Fibroblast of lung (primary cell): Measurements from ENCODE around the gene NPHP4. TPM values are rescaled to one million over a fixed set of nuclear protein-coding genes. Genes with fewer than 3 reads are reported as not detected.

ENCODE experiments used
- DNase-seq, 2 donors: peaks; one replicate each; pipeline versions ENCODE4 v3.0.0 to v3.0.0-alpha.2; 2010; ENCODE audit warnings: low read depth in 2 of 2
- H2AFZ ChIP-seq: 2 replicates; pipeline ENCODE4 v1.5.1; 2012; ENCODE audit warnings: low read length, control low read depth, inconsistent platforms
- H3K27ac ChIP-seq: 2 replicates; pipeline ENCODE4 v1.5.1; 2011; ENCODE audit warnings: low read length, control low read depth; ENCODE audit not compliant: insufficient read depth
- H3K27me3 ChIP-seq: 2 replicates; pipeline ENCODE4 v1.5.1; 2011; ENCODE audit warnings: mild to moderate bottlenecking, low read length; ENCODE audit not compliant: control insufficient read depth, insufficient read depth
- H3K36me3 ChIP-seq: 2 replicates; pipeline ENCODE4 v1.5.1; 2011; ENCODE audit warnings: low read length; ENCODE audit not compliant: control insufficient read depth, insufficient read depth
- H3K4me1 ChIP-seq: 2 replicates; pipeline ENCODE4 v1.5.1; 2011; ENCODE audit warnings: low read length; ENCODE audit not compliant: control insufficient read depth, insufficient read depth; ENCODE audit errors: extremely low read depth
- H3K4me2 ChIP-seq: 2 replicates; pipeline ENCODE4 v1.5.1; 2011; ENCODE audit warnings: low read length, control low read depth; ENCODE audit not compliant: insufficient read depth; ENCODE audit errors: extremely low read depth
- H3K4me3 ChIP-seq, 4 experiments: fragments of 200-600 bp in 1 of 4; sonication (generic) in 1 of 4; replicated peaks in 1 of 4; 2 replicates each; pipeline ENCODE4 v1.5.1; 2011 to 2016; ENCODE audit warnings: low read length in 4 of 4, low read depth in 3 of 4, mild to moderate bottlenecking in 3 of 4, control low read depth in 2 of 4, inconsistent platforms in 1 of 4, mixed read lengths in 1 of 4; ENCODE audit not compliant: insufficient read depth in 1 of 4; ENCODE audit errors: control extremely low read depth in 1 of 4
- H3K79me2 ChIP-seq: 2 replicates; pipeline ENCODE4 v1.5.1; 2012; ENCODE audit warnings: mild to moderate bottlenecking, low read length, inconsistent platforms; ENCODE audit not compliant: control insufficient read depth, insufficient read depth
- H3K9ac ChIP-seq: 2 replicates; pipeline ENCODE4 v1.5.1; 2011; ENCODE audit warnings: mild to moderate bottlenecking, low read length, control low read depth; ENCODE audit not compliant: insufficient read depth
- H3K9me3 ChIP-seq: 2 replicates; pipeline ENCODE4 v1.5.1; 2012; ENCODE audit warnings: low read depth, low read length; ENCODE audit not compliant: control insufficient read depth, insufficient read depth
- H4K20me1 ChIP-seq: 2 replicates; pipeline ENCODE4 v1.5.1; 2011; ENCODE audit warnings: low read length; ENCODE audit not compliant: control insufficient read depth, insufficient read depth; ENCODE audit errors: extremely low read depth
- CTCF ChIP-seq, 2 donors: IDR thresholded peaks in 1 of 2; conservative IDR thresholded peaks in 1 of 2; 1 replicate in 1 of 2; 2 replicates in 1 of 2; pipeline ENCODE4 v1.5.1; 2011 to 2012; ENCODE audit warnings: low read length in 2 of 2, control low read depth in 1 of 2, inconsistent platforms in 1 of 2, low read depth in 1 of 2, mild to moderate bottlenecking in 1 of 2
- EZH2 ChIP-seq: IDR thresholded peaks from 2 replicates; pipeline ENCODE4 v1.5.1; 2012; ENCODE audit warnings: low read length, control low read depth, mild to moderate bottlenecking; ENCODE audit errors: missing control alignments
- polyA plus RNA-seq, 2 donors: library from polyadenylated mRNA; depleted of rRNA in 1 of 2; stranded (reverse) in 1 of 2; unstranded in 1 of 2; fragments of >200 nt; gene quantifications; 2 replicates each; pipeline ENCODE4 v1.2.1, GENCODE V29; 2011 to 2012; ENCODE audit warnings: missing spikeins in 1 of 2
- total RNA-seq: library from RNA; depleted of rRNA; stranded (reverse); fragments of >200 nt; gene quantifications from 2 replicates; pipeline ENCODE4 v1.2.1, GENCODE V29; 2014

The NPHP4 gene
- total and polyA plus RNA-seq, 2 donors (not counting 1 experiment from before 2014, with no cell fraction given) = 1.5 to 4.0 TPM

GRCh38 chr1:5884110-5884509, 108.1 kb downstream of the NPHP4 start:
- Histone ChIP-seq H3K9ac (no peak overlapping the region), H3K4me3 (no peak overlapping the region), H4K20me1 (no peaks in the 10 kb centered on the region), H3K4me2 (no peak overlapping the region), H3K79me2 (no peaks in the 10 kb centered on the region), H3K9me3 (no peaks in the 10 kb centered on the region), H3K36me3 (no peaks in the 10 kb centered on the region), H3K27me3 (no peaks in the 10 kb centered on the region), H2AFZ (no peak overlapping the region), H3K27ac (no peak overlapping the region), H3K4me1 (no peaks in the 10 kb centered on the region)
- DNase-seq = no peak
- no peak for TF ChIP-seq CTCF (conservative IDR thresholded peaks at IDR 0.05 in 1 of 2, IDR thresholded peaks at IDR 0.05 in 1 of 2; ENCODE audit: low read depth in 1 of 2, low read length in 2 of 2)
- TF ChIP-seq EZH2 = no peak

- Histone ChIP-seq H3K9me3 (no peaks in the 10 kb centered on the region), H3K79me2 (no peaks in the 10 kb centered on the region), H4K20me1 (no peaks in the 10 kb centered on the region), H2AFZ (no peak overlapping the region), H3K36me3 (no peaks in the 10 kb centered on the region), H3K27ac (no peak overlapping the region), H3K4me3 (no peak overlapping the region), H3K4me2 (no peak overlapping the region), H3K27me3 (no peaks in the 10 kb centered on the region), H3K4me1 (no peaks in the 10 kb centered on the region), H3K9ac (no peak overlapping the region)
- DNase-seq = no peak
- TF ChIP-seq EZH2 = no peak
- no peak for TF ChIP-seq CTCF (conservative IDR thresholded peaks at IDR 0.05 in 1 of 2, IDR thresholded peaks at IDR 0.05 in 1 of 2; ENCODE audit: low read depth in 1 of 2, low read length in 2 of 2)
Observed at GRCh38 chr1:5883129-5884048, 108.8 kb downstream of the NPHP4 start.

GRCh38 chr1:5882367-5883128, 109.7 kb downstream of the NPHP4 start:
- H3K9ac ChIP-seq = no peak overlapping the region
- no peaks in the 10 kb centered on the region for H3K27me3 ChIP-seq
- no peak overlapping the region for H2AFZ ChIP-seq
- H3K9me3 ChIP-seq = no peaks in the 10 kb centered on the region
- H4K20me1 ChIP-seq = no peaks in the 10 kb centered on the region
- H3K27ac ChIP-seq = no peak overlapping the region
- DNase-seq = no peak
- H3K36me3 ChIP-seq = no peaks in the 10 kb centered on the region
- H3K79me2 ChIP-seq = no peaks in the 10 kb centered on the region
- H3K4me2 ChIP-seq = no peak overlapping the region
- H3K4me3 ChIP-seq = no peak overlapping the region
- TF ChIP-seq EZH2 = no peak
- TF ChIP-seq CTCF (conservative IDR thresholded peaks at IDR 0.05 in 1 of 2, IDR thresholded peaks at IDR 0.05 in 1 of 2; ENCODE audit: low read depth in 1 of 2, low read length in 2 of 2) = no peak
- no peaks in the 10 kb centered on the region for H3K4me1 ChIP-seq
